AG08396 (cell line): ENCODE data around the gene RRBP1.
"Not testable (repeated sequence)": the region's sequence is repeated elsewhere in the genome, so short reads cannot be mapped to it uniquely, and the experiment has no call there.

Experiments
- DNase-seq: peaks from one replicate; pipeline ENCODE4 v3.0.0; 2012; ENCODE audit warnings: low spot score, mixed read lengths

The RRBP1 gene

GRCh38 chr20:17662333-17663039, 19.6 kb downstream of the RRBP1 start:
- DNase-seq = peak; percentile 77

DNA sequence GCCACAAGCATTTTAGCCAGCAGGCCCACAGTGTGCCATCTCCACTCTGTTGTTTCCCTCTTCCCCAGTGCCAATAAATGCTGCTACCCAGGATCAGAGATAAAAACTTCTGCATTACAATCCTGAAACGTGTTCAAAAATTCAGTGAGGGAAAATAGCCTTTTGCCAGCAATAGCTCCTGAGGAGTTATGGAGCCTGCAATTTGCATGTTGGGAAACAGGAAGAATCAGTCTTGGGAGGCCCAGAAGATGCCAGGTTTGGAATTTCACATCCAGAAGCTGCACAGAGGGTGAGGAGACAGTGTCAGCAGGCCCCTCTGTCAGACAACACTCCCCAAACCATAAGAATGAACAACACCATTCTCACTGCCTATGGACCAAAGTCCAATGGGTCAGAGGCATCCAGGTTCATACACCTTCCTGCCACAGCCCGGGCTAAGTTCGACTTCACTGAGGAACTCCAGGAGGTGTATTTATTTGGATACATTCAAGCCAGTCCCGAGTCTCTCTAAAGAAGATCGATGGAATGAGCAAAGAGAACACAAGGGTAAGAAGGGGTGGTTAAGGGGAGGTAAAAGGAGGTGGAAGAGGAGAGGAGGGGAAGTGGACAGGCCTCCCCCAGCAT, 20.8 kb downstream of the RRBP1 start:
- DNase-seq = no peak

- DNase-seq = no peak
Measured at GRCh38 chr20:17660667-17661066, 21.4 kb downstream of the RRBP1 start.

DNA sequence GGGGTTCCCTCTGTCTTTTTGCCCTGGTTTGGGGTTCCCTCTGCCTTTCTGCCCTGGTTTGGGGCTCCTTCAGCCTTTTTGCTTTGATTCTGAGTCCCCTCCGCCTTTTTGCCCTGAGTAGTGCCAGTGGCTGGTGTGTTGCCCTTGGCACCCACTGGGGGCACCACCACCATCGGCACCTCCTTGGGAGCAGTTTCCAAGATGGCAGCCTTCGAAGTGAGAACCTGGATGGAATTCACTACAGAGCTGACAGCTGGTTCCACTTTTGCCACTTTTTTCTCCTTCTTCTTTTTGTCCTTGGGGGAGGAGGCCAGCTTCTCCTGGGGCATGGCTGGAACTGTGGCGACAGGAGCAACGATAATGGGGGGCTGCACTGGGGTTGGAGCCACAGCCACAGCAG, 22.2 kb downstream of the RRBP1 start:
- DNase-seq = no peak

DNA sequence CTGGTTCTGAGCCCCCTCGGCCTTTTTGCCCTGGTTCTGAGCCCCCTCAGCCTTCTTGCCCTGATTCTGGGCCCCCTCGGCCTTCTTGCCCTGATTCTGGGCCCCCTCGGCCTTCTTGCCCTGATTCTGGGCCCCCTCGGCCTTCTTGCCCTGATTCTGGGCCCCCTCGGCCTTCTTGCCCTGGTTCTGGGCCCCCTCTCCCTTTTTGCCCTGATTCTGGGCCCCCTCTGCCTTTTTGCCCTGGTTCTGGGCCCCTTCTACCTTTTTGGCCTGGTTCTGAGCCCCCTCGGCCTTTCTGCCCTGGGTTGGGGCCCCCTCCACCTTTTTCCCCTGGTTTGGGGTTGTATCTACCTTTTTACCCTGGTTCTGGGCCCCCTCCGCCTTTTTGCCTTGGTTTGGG, 22.7 kb downstream of the RRBP1 start:
- not testable (repeated sequence) for DNase-seq

- DNase-seq = no peak
Measured at GRCh38 chr20:17658648-17658993, 23.4 kb downstream of the RRBP1 start.

DNA sequence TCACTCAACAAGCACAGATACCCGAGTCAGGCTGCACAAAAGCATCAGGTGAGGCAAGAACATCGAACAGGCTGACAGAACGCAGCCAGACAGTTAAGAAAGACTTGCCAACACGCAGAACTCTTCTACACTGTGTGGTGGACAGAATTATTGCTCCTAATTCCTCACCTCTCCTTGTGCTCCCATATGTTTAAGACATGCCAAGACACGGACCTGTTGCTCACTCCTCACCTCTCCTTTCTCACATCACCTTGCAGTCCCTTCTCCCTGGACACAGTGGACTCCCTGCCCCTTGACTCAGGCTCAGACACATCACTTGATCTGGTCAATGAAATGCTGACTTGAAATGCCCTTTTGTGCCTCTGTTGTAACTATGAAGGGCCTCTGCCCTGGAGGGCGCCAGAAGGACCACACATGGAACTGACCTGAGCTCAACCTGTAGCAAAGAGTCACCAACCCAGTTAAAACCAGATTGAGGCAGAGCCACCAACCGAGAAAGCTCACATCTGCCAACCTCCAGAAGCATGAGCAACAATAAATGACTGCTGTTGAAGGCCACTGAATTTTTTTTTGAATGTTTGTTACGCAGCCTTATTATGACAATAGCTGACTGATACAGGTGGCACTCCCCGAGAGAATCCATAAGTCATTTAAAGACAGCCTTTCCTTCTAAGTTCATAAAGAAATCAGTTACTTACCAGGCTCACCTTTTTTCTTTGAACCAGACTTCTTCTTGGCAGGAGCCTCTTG, 24.0 kb downstream of the RRBP1 start:
- DNase-seq = no peak

DNA sequence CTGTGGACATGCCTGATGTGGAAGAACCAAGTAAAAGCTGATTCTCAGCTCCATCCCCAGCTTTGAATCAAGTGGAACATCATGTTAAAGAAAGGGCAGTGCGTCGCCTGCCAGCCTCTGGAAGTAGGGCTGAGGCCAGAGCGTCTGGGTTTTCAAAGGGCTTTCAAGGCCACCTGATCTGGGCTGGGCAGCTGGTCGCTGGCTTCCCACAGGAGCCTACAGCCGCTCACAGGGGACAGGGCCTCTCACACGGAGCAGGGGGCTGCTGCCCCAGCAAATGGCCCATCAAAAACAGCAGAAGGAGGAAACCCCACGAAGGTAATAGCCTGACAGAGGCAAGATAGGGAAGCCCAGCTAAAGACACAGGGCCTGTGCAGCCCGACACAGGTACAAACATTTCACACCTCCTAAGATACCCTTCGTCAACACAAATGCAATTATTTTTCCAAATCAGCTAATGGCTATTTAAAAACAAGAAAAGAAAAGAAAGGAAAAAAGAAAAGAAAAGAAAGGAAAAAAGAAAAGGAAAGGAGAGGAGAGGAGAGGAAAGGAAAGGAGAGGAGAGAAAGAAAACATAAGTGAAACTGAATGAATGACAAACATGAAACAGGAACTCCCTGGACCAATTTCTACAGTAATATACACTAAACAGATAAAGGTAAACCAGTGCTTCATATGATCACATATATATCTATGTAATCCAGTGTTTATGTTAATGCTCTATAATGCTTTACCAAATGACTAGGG, 24.8 kb downstream of the RRBP1 start:
- DNase-seq = no peak

GRCh38 chr20:17655865-17656479, 26.1 kb downstream of the RRBP1 start:
- DNase-seq = peak; percentile 73

- no peak for DNase-seq
Measured at GRCh38 chr20:17655286-17655651, 26.8 kb downstream of the RRBP1 start.

DNA sequence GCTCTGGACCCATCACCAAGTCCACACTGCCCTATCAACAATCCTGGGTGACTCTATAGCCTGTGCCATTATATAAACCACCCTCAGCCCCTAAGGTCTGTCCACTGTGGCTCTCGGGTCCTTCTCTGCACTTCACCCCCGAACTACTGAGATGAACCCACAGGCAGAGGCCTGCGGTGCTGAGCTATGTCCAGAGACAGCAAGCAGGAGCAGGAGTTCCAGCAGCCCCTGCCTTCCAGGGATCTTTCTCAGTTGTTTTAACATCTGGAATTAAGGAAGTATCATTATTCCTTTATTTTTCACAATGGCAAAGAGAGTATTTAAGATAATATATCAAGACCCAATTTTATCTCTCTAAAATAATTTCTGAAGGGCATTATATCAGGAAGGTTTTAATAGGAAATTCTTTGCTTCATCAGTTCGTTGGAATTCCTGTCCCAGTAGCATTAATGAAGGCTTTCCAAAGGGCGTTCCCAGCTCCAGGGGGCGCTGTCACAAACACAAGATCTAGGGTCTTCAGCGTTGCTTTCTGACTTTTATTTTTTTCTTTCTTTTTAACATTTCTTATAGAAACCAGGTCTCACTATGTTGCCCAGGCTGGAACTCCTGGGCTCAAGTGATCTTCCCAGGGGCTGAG, 27.3 kb downstream of the RRBP1 start:
- DNase-seq = no peak

- no peak for DNase-seq
Measured at GRCh38 chr20:17653835-17654648, 28.0 kb downstream of the RRBP1 start.

DNA sequence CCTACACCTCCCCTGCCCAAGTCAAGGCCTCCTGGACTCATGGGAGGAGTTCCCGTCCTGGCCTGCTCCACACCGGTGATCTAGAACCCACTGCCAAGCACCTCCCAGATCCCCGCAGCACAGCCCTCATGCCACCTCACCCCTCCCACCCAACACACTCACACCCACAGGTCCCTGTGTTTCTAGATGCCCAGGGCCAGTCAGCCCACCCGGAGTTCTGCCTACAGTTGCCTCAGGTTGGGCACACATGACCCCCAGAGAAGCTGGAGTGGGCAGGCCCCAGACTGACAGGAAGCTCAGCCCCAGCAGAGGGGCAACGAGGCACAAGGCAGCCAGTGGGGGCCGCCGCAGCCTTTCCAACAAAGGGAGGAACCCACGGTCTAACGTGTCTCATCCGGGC, 29.6 kb downstream of the RRBP1 start:
- DNase-seq = no peak

GRCh38 chr20:17651760-17652388, 30.2 kb downstream of the RRBP1 start:
- DNase-seq = no peak

- DNase-seq = peak; percentile 61
Measured at GRCh38 chr20:17651129-17651759, 30.8 kb downstream of the RRBP1 start.

- no peak for DNase-seq
Measured at GRCh38 chr20:17650301-17651128, 31.5 kb downstream of the RRBP1 start.

- no peak for DNase-seq
Measured at GRCh38 chr20:17648791-17649730, 33.0 kb downstream of the RRBP1 start.

DNA sequence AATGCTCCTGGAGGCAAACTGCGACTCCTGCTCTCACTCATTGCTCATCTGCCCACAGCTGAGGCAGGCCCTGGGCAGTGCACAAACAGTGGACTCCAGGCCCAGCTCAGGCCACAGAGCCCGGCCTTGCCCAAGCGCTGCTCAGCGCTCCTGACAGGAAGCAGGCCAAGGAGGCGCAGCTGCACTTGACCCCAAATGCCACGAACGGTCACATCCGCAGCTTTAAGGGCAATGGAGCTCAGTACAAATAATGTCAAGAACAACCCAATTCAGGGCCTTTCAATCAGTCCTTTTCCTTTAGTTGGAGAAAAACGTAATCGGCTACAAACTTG, 33.8 kb downstream of the RRBP1 start:
- DNase-seq = no peak
